T47D (cell line): ENCODE measurements around the gene RNASEH2A.
A peak's percentile ranks its signal among the peaks of the same experiment; 100 is the strongest.

Source experiments
- DNase-seq, 2 experiments: peaks; one replicate each; pipeline versions ENCODE4 v3.0.0 to v3.0.0-alpha.2; 2011 to 2012; ENCODE audit warnings: low read depth in 1 of 2, low spot score in 1 of 2
- JUND ChIP-seq: IDR thresholded peaks from 2 replicates; pipeline ENCODE4 v1.6.1; 2012; ENCODE audit warnings: low read depth
- in situ Hi-C: cut with HindIII; loops from 2 replicates; pipeline ENCODE4 v1.10.0; 2016; ENCODE audit warnings: low sequenced_read_pairs, low pct_unique_long_range_greater_than_20kb

Gene RNASEH2A

GRCh38 chr19:12784871-12785430 is 21.4 kb upstream of the RNASEH2A start:
- in situ Hi-C loops: no loop called here
- no peak for TF ChIP-seq JUND
- DNase-seq: no peak

GRCh38 chr19:12785431-12786031 is 20.9 kb upstream of the RNASEH2A start:
- in situ Hi-C loops: no loop called here
- no peak for TF ChIP-seq JUND
- DNase-seq: no peak

- TF ChIP-seq JUND: no peak
- DNase-seq: peak; percentile 66 to 84
- in situ Hi-C loops: no loop called here
These were observed 20.1 kb upstream of the RNASEH2A start for GRCh38 chr19:12786141-12786870.

GRCh38 chr19:12786952-12787351 is 19.4 kb upstream of the RNASEH2A start:
- no peak for DNase-seq
- TF ChIP-seq JUND: no peak
- in situ Hi-C loops: no loop called here

GRCh38 chr19:12787458-12787857 is 18.9 kb upstream of the RNASEH2A start:
- in situ Hi-C loops: no loop called here
- DNase-seq: no peak

GRCh38 chr19:12788042-12788681 is 18.2 kb upstream of the RNASEH2A start:
- no peak for TF ChIP-seq JUND
- DNase-seq: no peak
- in situ Hi-C loops: no loop called here

More at GRCh38 chr19:12787458-12787857, 18.9 kb upstream of the RNASEH2A start:
- TF ChIP-seq JUND: no peak

GRCh38 chr19:12788682-12789097 is 17.7 kb upstream of the RNASEH2A start:
- in situ Hi-C loops: no loop called here
- DNase-seq: peak in 1 of 2 experiments; percentile 54
- TF ChIP-seq JUND: no peak

GRCh38 chr19:12789098-12789903 is 17.1 kb upstream of the RNASEH2A start:
- DNase-seq: peak in 1 of 2 experiments; percentile 18
- in situ Hi-C loops: no loop called here
- no peak for TF ChIP-seq JUND

GRCh38 chr19:12789904-12790619 is 16.3 kb upstream of the RNASEH2A start:
- DNase-seq: peak; percentile 81 to 94
- no peak for TF ChIP-seq JUND
- in situ Hi-C loops: no loop called here

- no peak for TF ChIP-seq JUND
- no peak for DNase-seq
- in situ Hi-C loops: no loop called here
These were observed 15.6 kb upstream of the RNASEH2A start for GRCh38 chr19:12790628-12791344.
